K562 treated with DMSO at 1 percent for 4 hours (cell line): ENCODE results near the gene MROH9. TPM values are rescaled to one million over a fixed set of nuclear protein-coding genes. Genes with fewer than 3 reads are reported as not detected.

Experiments
- total RNA-seq: library from RNA; unstranded; fragments of 300-600 nt; gene quantifications from 2 replicates; pipeline ENCODE4 v1.2.3, GENCODE V29; 2022; ENCODE audit not compliant: insufficient read depth

Gene MROH9
- total RNA-seq: not detected in 2 replicates

GRCh38 chr1:170935231-170935630 is at the start of gene MROH9:
TSS of gene MROH9 (plus strand) at chr1:170935534. CDS start at chr1:170945557, 10,023 bp downstream.

GRCh38 chr1:171090604-171091003 is 155.3 kb downstream of the MROH9 start, which contains the start of gene FMO3:
TSS of gene FMO3 (plus strand) at chr1:171090905. CDS start at chr1:171092659, 1,754 bp downstream.

Other genes starting within 250 kb of the MROH9 start
- not detected in 2 replicates for gene FMO3, start 155.4 kb downstream of the MROH9 start, total RNA-seq
- not detected in 2 replicates for gene FMO2, start 249.8 kb downstream of the MROH9 start, total RNA-seq